ENCODE measurements around the gene THY1. TPM values are rescaled to one million over a fixed set of nuclear protein-coding genes. Genes with fewer than 3 reads are reported as not detected.

THY1 gene
- total RNA-seq, 6 donors from 2014 or later, result 0.39 to 30.5 (median 2.7) TPM; not detected in 1

DNA sequence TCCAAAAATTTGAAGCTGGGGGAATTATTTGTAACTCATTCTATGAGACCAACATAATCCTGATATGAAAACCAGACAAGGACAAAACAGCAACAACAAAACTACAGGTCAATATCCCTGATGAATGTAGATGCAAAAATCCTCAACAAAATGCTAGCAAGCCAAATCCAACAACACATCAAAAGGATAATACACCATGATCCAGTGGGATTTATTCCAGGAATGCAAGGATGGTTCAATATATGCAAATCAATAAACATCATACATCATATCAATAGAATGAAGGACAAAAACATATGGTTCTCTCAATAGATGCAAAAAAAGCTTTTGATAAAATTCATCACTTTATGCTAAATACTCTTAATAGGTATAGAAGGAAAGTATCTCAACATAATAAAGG, 22.1 kb downstream of the THY1 start:
- DNase-seq, result no peak
- no peak overlapping the region for H3K4me3 ChIP-seq
- TF ChIP-seq EP300 (IDR thresholded peaks at IDR 0.05) (no peak), POLR2A (IDR thresholded peaks at IDR 0.05) (no peak), CTCF (IDR thresholded peaks at IDR 0.05) (no peak), POLR2AphosphoS5 (IDR thresholded peaks at IDR 0.05) (no peak)
- no peak overlapping the region for H3K27ac ChIP-seq
- H3K36me3 ChIP-seq, result no peaks in the 10 kb centered on the region
- H3K4me1 ChIP-seq, result no peaks in the 10 kb centered on the region
- no peaks in the 10 kb centered on the region for H3K27me3 ChIP-seq
- no peak for ATAC-seq (ENCODE audit: low FRiP score in 2 of 2)
- peaks cover 6 to 18% (median 14%) of the 10 kb centered on the region in 4 donors for H3K9me3 ChIP-seq

GRCh38 chr11:119397740-119398139, 25.2 kb downstream of the THY1 start:
- Histone ChIP-seq H3K4me1 (no peaks in the 10 kb centered on the region), H3K27me3 (no peaks in the 10 kb centered on the region), H3K9me3 (peaks cover 6 to 18% (median 14%) of the 10 kb centered on the region in 4 donors), H3K36me3 (no peaks in the 10 kb centered on the region), H3K27ac (no peak overlapping the region), H3K4me3 (no peak overlapping the region)
- no peak for DNase-seq
- TF ChIP-seq EP300 (IDR thresholded peaks at IDR 0.05), result no peak
- no peak for TF ChIP-seq CTCF (IDR thresholded peaks at IDR 0.05)
- TF ChIP-seq POLR2A (IDR thresholded peaks at IDR 0.05), result no peak
- TF ChIP-seq POLR2AphosphoS5 (IDR thresholded peaks at IDR 0.05), result no peak
- no peak for ATAC-seq (ENCODE audit: low FRiP score in 2 of 2)

- TF ChIP-seq POLR2A (IDR thresholded peaks at IDR 0.05), result no peak
- TF ChIP-seq POLR2AphosphoS5 (IDR thresholded peaks at IDR 0.05), result no peak
- Histone ChIP-seq H3K4me3 (no peak overlapping the region), H3K36me3 (no peaks in the 10 kb centered on the region), H3K9me3 (peaks cover 6 to 18% (median 14%) of the 10 kb centered on the region in 4 donors), H3K4me1 (no peaks in the 10 kb centered on the region), H3K27me3 (no peaks in the 10 kb centered on the region), H3K27ac (no peak overlapping the region)
- ATAC-seq (ENCODE audit: low FRiP score in 2 of 2) (no peak), DNase-seq (no peak)
- 96 to 100% methylated on average over 1 of the region's 1 CpG for WGBS, 2 donors
These were observed 26.1 kb downstream of the THY1 start for GRCh38 chr11:119396835-119397234.

DNA sequence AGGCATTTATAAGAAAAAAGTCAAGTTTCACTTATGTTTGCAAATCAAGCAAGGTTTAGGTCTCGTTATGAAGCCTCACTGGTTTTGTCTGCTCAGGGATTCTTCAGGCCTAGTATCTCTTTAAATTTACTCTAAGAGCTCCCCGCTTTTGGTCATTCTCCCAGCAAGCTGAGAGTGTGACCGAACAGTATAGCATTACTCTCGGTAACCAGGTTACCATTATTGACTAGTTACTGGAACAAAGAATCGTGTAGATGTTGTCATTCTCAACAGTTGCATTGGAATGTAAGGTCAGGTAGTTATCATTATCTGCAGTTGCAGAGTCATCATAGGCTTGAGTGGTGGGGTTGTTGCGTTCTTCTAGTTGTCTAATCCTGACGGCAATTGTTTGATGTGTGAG, 31.7 kb downstream of the THY1 start:
- Histone ChIP-seq H3K9me3 (no peaks in the 10 kb centered on the region), H3K4me1 (no peaks in the 10 kb centered on the region), H3K36me3 (no peaks in the 10 kb centered on the region), H3K27me3 (no peaks in the 10 kb centered on the region), H3K4me3 (no peak overlapping the region), H3K27ac (no peak overlapping the region)
- DNase-seq (no peak), ATAC-seq (ENCODE audit: low FRiP score in 2 of 2) (no peak)
- WGBS, 2 donors, result 89 to 90% methylated on average over 7 of the region's 7 CpGs
- TF ChIP-seq CTCF (IDR thresholded peaks at IDR 0.05), result no peak
- no peak for TF ChIP-seq EP300 (IDR thresholded peaks at IDR 0.05)
- no peak for TF ChIP-seq POLR2A (IDR thresholded peaks at IDR 0.05)
- no peak for TF ChIP-seq POLR2AphosphoS5 (IDR thresholded peaks at IDR 0.05)

GRCh38 chr11:119389611-119390254, 33.2 kb downstream of the THY1 start:
- ATAC-seq (ENCODE audit: low FRiP score in 2 of 2), result no peak
- WGBS, 2 donors, result 71 to 72% methylated on average over 5 of the region's 5 CpGs

More at GRCh38 chr11:119389611-119390254, 33.2 kb downstream of the THY1 start:
- DNase-seq, result no peak
- no peak overlapping the region for H3K27ac ChIP-seq
- no peaks in the 10 kb centered on the region for H3K9me3 ChIP-seq
- H3K36me3 ChIP-seq, result no peaks in the 10 kb centered on the region
- TF ChIP-seq CTCF (IDR thresholded peaks at IDR 0.05) (peak in 2 of 6 experiments; percentile 14 to 21), EP300 (IDR thresholded peaks at IDR 0.05) (no peak)
- H3K27me3 ChIP-seq, result no peaks in the 10 kb centered on the region
- no peak overlapping the region for H3K4me3 ChIP-seq
- no peaks in the 10 kb centered on the region for H3K4me1 ChIP-seq

All from upper lobe of left lung (tissue), 6 donors.